ENCODE measurements around the gene DCLK2. TPM values are rescaled to one million over a fixed set of nuclear protein-coding genes. Genes with fewer than 3 reads are reported as not detected.

Gene DCLK2
- total RNA-seq, 1 experiment from 2014 or later: 6.5 TPM

DNA sequence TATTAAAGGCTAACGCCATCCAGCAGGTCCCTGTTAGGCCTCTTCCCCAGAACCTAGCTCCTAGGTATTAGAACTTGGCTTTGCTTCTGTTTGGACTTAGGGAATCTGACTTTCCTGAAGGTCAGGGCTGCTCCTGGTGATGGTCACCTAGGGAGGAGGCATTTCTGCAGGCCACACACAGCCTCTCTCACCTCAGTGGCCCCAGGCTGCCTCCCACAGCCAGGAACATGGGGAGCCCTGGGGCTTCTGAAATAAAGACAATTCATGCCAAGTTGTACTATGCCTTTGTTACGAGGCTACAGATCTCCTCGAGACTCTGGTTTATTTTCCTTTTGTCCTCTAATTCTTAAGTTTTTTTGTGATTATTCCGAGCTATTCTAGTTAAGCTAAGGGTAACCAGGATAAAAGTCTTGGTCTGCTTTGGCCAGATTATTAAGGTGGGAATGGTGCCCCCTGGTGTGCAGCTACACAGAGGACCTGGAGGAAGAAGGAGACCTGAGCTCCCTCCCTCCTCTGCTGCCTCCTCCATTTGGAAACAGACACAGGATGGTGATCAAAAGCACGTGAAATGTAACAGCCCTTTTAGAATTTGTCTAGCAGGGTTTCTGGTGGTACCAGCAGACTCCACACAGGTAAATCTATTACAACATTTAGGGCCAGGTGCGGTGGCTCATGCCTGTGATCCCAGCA lies 131.0 kb downstream of the DCLK2 start:
- DNase-seq (ENCODE audit: low spot score): peak; percentile 58

DNA sequence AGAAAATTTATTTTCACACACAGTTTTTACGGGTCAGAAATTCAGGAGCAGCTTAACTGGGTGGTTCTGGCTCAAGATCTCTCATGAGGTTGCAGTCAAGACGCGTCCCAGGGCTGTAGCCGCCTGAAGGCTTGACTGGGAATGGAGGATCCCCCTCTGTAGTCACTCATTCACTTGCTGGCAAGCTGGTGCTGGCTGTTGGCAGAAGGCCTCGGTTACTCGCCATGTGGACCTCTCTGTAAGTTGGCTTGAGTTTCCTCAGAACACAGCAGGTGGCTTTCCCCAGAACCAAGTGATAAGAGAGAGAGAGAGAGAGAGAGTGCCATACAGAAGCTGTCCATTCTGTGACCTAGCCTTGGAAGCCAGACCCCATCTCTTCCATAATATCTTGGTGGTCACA lies 132.8 kb downstream of the DCLK2 start:
- DNase-seq (ENCODE audit: low spot score): no peak

DNA sequence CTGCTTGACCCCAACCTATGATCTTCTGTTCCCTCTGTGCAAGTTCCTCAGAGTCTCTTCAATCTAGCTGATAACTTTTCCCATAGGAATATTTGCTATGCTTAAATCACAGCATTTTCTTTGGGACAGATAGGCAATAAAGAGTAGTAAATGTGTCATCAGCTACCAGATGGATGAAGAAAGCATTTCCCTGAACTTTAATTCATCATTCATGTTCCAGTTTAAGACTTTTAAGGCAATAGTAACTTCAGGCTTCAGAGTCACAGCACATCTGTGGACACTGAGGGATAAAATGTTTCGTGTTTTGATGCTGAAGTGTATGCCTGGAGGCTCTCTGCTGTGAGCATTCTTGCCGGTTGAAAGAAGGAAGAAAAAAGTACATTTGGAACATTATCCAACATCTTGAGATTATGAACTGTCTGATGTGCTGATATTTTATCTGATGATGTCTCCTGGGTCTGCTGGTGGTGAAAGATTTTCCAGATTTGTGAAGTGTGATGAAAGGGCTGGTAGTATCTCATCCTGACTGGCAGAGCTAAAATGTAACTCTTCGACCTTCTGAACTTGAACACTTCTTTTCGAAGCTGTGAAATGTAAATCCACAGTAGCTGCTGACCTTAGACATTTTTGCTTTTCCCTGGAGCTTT lies 133.7 kb downstream of the DCLK2 start:
- no peak for DNase-seq (ENCODE audit: low spot score)

DNA sequence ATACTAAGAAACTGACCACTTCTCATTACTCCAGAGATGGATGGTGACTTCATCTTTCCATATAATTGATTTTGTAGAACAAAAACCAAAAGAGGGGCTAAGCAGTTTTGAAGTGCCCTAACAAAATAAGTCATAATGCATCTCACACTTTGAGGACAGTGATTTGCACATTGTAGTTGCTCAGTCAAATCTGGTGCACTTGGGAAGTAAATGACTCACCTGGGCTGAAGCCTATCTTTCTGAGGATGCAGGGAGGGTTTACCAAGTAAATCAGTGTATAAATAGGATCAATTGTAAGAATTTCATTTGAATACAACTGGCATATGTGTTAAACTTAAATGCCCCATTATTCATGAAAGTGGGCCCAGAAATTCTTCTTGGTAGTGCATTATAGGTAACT lies 134.2 kb downstream of the DCLK2 start:
- no peak for DNase-seq (ENCODE audit: low spot score)

DNA sequence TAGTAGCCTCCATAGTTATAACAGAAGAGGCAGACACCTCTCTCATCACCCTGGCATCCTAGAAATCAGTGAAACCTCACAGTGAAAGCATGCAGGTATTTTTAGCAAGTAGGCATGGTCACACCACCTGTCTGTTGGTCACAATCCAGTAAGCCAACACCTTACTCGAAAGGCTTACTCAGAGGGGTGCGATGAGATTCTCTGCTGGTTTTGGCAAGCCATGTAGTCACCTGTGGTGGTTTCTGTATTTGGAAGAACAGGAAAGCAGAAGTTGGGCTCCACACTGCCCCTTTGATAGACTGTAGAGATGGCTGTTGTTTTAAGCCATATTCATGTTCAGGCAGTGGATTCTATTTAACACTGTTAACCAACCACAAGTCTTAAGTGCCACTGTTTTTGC lies 134.7 kb downstream of the DCLK2 start:
- DNase-seq (ENCODE audit: low spot score): no peak

DNA sequence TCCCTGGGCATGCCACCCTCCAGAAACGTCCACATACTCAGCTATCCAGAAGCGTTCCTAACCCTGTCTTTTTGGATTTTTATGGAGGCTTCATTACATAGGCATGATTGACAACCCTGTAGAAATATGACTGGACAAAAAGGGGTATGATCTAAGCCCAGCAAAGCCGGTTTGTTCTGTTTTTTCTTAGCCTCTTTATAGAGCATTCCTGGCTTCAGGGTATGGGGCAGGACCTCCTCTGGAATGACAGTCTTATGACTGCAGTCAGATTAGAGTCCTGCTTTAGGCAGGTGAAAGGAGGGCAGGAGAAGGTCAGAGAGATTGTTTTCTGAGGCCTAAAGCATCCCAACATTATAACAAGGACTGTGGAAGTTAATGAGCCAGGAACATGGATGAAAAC lies 137.4 kb downstream of the DCLK2 start:
- DNase-seq (ENCODE audit: low spot score): no peak

DNA sequence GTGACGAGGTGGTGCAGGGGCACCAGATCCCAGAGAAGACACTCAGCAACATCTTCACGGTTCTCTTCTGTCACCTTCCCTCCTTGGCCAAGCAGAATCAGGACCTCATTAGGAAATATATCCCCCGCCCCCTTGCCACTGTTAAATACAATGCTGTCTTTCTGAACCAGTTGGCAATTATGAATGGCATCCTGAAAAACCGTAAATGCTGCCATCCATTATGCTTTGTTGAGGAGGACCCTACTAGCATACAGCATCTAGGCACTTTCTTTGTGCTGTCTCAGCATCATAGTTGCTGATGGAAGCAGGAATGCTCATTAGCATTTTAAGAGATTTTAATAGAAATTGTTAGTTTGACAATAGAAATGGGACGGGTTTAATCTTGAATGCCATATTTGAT lies 138.5 kb downstream of the DCLK2 start:
- DNase-seq (ENCODE audit: low spot score): no peak

DNA sequence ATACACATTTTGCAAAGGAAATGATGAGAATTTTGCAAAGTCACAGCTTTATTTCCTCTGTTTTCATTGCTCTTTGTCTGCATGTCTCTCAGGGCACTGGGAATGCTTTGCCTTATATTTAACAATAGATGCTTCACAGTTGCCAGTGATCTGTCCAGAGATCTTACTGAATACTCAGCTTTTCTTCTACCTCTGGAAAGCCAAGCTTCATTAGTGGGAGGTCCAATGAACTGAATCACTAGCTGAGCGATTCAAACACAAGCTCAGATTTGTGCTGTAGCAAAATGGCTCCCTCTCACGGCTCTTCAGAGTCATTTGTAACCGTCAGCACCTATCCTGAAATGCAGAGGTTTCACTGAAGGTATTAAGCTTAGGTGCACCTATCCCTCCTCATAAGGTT lies 138.9 kb downstream of the DCLK2 start:
- peak; percentile 59 for DNase-seq (ENCODE audit: low spot score)

DNA sequence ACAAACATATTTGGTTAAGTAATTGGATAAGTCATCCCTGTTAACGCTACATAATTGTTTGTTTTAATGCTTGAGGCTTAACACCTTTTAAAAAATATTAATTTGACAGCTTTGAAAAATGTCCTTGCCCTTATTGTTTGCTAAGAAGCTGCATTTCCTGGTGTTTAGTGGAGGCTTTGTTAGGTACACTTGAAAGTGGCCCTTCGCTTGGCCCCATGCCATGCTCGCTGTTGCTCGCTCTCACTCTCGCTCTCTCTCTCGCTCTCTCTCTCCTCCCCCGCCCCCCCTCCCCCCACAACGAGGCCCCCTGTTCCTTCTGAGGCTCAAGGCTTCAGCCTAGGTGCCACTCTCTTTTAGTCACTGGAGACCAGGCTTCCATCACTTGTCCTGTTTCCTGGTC lies 139.6 kb downstream of the DCLK2 start:
- no peak for DNase-seq (ENCODE audit: low spot score)

DNA sequence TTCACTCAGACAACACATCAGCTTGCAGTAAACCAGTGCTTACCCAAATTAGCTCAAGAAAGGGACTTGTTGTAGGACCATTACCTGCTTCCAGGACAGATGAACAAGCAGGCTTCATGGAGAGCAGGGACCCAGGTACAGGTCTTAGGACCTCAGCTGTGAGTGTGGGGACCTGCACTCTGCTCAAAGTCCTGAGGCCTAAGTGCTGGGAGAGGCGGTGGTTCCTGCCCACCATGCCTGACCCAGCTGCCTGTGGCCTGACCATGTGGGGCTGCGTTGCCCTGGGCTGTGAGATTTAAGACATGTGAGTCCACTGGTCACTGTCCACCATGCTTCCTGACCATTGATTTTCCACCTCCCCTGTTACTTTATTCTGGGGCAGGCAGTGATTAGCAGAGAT lies 140.2 kb downstream of the DCLK2 start:
- DNase-seq (ENCODE audit: low spot score): no peak

DNA sequence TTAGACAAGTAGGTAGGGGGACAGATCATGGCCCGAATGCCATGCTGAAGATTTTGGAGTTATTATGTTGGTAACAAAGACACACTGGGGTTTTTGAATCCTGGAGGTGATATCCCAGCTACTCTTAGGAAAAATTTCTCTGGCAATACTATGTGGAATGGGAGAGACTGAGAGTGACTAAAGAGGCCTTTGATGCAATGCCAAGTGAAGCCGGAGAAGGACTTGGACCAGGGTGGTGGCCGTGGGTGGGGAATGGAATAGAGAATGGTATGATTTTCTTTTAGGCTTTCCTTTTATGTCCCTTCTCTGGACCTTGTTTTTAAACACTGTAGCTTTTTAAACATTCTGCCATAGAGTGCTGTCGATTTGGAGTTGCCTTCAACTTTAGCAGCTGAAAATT lies 141.6 kb downstream of the DCLK2 start:
- no peak for DNase-seq (ENCODE audit: low spot score)

DNA sequence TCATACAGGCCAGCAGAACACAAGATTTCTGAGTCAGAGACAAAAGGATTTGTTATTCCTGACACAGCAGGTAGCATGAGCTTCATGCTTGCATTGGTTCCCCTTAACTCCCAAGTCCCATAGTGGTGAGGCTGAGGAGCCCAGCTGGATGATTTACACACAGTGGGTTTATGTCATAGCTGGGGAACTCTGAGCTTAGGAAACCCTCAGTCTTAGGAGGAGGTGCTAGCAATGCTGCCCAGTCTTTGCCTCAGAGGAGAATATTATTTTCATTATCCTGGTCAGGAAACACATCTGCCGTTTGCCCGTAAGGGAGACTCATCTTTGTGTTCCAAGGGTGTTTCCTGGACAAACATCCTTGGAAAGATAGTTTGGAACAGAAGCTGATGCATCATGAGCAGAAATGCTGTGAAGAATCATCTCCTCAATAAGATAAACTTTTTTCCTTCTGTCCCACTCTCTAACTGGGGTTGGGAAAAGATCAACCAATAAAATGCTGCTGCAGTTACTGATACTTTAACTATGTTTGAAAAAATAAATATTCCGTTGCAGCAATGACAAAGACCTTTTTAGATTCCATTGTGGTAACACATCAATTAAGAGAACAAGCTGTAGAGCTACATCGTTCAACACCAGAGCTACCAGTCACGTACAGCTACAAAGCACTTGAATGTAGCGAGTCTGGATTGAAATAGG lies 146.8 kb downstream of the DCLK2 start:
- DNase-seq (ENCODE audit: low spot score): peak; percentile 95

DNA sequence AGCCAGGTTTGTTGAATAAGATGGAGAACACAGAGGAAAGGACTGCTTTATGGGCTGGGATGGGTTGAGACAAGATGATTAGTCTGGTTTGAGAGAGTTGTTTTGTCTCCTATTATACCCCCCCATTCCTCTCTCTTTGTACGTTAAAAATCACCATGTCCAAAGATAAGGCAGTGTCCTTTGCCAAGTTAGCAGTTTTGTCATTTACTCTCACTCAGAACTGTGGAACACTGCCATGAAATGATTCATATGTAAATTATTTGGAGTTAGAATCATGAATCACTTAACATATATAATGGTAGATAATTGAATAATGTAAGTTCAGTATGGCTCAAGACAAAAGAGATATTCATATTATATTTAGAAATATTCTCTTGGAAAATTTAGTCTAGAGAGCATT lies 151.3 kb downstream of the DCLK2 start:
- peak; percentile 51 for DNase-seq (ENCODE audit: low spot score)

DNA sequence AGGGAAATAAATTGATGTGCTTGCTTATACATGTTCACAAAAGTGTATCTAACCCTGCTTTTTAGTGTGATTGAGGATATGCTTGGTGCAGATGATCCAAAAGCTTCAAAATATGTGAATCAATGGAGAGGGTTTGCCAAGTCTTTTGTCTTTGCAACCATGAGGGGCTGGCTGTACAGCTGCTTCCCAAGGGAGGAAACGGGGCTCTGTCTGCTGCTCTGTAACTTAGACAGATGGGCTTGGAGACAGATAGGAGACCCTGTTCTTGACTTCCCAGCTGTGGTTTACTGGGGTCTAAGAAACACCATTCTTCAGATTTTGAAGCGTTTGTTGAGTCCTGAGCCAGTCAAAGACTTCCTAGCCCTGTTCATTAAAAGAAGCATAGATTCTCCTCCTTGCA lies 152.3 kb downstream of the DCLK2 start:
- no peak for DNase-seq (ENCODE audit: low spot score)

DNA sequence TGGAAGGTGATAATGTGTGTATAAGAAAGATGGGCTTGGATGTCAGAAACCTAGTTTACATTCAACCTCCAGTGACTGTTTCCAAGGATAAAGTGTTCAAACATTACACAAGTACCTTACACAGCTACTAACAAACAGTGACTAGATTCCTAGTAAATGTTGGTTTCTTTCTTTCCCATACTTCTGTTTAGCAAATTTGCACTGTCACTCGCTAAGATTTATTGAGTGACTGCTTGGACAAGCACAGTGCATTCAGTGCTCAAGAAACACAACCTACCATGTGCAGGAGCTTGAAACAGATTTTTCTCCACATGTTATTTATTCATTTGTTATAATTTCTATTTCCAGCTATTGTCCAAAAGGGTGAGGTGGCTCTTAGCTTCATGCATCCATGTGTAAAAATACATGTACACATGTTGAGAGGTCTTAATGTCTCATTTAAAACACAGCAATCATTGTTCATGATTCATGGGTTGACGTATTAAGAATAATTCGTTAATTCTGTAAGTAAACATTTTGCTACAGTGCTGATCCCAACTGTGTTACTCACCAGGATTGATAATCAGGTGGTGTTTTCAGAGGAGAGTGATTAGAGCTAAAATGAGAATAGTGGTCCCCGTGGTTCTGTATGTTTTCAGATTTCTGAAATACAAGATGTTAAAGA lies 153.0 kb downstream of the DCLK2 start:
- DNase-seq (ENCODE audit: low spot score): no peak

DNA sequence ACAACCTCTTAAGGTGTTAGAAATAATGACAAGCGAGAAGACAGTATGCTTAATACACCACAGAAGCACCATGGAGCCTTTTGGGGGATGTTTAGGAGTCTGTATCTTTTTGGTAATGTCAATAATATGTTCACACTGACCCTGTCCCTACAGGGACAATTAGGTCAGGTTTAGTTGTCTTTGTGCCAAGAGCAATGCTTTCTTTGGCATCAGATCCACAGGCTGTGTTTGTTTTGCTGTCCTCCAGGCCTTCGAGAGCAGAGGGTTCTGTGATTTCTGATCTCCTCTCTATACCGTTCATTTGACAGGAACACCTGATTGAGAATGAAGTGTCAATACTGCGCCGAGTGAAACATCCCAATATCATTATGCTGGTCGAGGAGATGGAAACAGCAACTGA lies 153.8 kb downstream of the DCLK2 start:
- DNase-seq (ENCODE audit: low spot score): no peak

DNA sequence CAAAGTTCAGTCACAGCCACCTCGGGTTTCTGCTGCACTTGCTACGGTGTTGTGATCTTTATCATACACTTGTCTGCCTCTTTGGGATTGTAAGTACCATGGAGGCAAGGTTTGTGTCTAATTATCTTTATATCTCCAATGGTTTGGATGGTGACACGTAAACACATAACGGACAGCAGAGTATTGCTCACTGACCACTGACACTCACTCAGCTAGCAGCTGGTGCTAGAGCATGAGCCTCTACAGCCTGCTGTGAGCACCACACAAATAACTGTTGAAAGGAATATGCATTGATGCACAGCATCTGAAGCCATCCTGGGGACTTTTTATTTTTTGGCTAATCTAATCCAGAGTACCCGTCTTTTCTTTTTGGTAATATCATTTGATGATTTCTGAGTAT lies 156.0 kb downstream of the DCLK2 start:
- no peak for DNase-seq (ENCODE audit: low spot score)

DNA sequence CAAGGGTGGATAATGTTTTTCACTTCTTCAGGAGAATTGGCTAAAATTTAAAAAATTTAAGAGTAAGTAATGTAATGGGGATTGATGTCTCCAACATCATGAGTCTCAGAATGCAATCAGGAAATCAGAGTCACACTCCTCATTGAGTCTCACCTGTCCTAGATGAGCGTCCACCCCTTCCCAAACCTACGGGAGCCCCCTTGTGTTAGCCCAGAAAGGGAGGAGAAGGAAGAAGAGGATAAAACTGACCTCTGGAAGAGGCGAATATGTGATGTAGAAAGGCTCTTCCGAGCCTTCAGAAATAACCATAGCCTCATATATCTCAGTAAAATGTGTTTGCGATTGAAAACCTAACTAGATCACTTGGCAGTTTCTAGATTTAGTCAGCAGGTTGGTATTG lies 157.1 kb downstream of the DCLK2 start:
- DNase-seq (ENCODE audit: low spot score): no peak

DNA sequence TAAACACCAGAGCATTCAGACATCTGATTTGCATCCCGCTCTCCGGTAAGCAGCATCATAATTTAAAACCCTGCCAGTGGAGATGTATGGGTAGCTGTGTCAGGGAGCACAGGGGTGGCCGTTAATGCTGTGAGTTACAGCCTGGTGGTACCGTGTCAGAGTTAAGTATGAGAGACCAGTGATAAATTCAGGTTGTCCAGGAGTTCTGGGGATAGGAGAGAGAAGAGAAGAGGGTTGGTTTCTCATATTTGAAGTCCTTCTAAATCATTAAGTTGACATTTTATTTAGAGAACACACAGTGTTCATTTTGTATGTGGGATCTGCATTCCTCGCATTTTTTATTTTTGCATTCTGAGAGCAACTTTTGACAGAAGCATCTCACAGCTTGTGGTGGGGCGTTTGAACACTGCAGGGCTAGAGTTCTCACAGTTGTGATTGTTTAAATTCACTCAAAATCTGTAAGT lies 157.6 kb downstream of the DCLK2 start:
- DNase-seq (ENCODE audit: low spot score): no peak

DNA sequence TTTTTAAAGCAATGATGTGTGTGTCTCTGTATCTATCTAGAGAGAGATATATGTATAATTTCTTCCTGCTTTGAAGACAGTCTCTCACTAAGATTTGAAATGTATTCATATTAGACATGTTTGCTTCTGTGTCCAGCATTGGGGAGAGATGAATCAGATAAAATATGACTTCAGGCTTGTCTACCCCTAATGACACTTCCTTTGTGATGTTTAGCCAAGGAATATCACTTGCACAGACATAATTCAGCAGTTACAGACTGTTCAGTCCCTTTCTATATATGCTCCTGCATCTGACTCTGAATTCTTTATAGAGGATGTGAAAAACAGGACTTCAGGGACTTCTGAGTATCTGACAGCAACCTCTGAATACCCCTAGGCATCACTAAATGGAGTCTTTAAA lies 158.4 kb downstream of the DCLK2 start:
- DNase-seq (ENCODE audit: low spot score): peak; percentile 19

DNA sequence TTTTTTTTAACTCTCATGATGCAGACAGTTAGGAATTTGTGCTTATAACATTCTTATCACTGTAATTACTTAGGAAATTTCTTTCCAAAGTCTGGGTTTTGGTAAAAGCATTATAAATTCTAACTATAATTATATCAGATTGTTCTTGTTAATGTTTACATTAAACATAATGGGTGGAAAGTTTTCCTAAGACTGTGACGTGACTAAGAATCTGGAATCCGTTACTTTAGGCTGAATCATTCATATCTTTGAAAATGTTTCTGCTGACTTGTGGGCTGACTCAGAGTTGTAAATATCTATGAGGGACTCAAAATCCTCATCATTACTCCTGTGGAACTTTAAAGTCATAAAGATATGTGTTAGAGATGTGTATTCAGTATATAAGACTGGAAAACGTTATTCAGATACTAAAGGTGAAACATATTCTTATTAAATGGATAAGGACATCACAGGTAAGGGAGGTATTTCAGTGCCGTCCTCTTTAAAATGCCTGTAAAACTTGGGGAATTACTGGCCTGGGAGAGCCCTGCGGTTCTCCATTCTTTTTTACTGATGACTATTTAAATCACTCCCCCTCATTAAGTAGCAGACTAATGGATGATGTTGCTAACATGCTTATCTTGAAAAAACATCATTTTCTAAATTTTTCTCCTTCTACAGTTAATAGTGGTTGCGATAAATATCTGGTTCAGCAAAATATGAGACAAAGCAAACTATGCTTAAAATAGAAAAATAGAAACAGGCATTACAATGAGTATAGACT lies 159.0 kb downstream of the DCLK2 start:
- DNase-seq (ENCODE audit: low spot score): peak; percentile 94

DNA sequence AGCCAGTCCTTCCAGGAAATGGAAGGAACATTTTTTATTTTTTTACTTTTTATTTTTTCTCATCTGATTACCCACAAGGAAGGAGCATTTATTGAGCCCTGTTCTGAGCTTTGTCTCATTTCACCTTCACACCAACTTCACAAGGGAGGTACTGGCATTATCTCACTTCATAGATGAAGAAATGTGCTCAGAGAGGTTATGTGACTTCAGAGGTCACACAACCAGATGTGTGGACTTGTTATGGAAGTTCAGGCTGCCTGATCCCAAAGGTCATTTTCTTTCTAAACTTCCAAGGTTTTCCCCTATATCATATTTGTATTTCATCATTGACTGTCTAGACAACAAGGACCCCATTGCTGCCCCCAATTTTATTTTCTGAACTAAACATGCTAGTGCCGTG lies 160.3 kb downstream of the DCLK2 start:
- no peak for DNase-seq (ENCODE audit: low spot score)

Measured in H4 (cell line).